ENCODE results near the gene SMPD3. TPM values are rescaled to one million over a fixed set of nuclear protein-coding genes. Genes with fewer than 3 reads are reported as not detected.

The SMPD3 gene
- total and polyA plus RNA-seq, 2 of the 4 experiments (the other 2 are of a cell fraction) = not detected

- no peak overlapping the region for H3K9ac ChIP-seq (ENCODE audit: low read depth, low read length)
- no peak overlapping the region for H2BK120ac ChIP-seq (ENCODE audit: low read depth, low read length)
- no peak overlapping the region for H4K91ac ChIP-seq (ENCODE audit: insufficient read depth, low read depth, low read length)
- intact Hi-C loops (cut with micrococcal nuclease) = no loop called here
- H2BK5ac ChIP-seq (ENCODE audit: low read depth, low read length, poor library complexity, severe bottlenecking) = no peak overlapping the region
- in situ Hi-C loops (cut with MboI; ENCODE audit: low sequenced_read_pairs) = no loop called here
- no peak overlapping the region for H4K5ac ChIP-seq (ENCODE audit: low read depth, low read length)
- H4K8ac ChIP-seq (ENCODE audit: low read depth in 2 of 2, low read length in 2 of 2) = no peak overlapping the region
- H3K23ac ChIP-seq (ENCODE audit: low read depth, low read length) = no peak overlapping the region
- H3K27me3 ChIP-seq (ENCODE audit: control insufficient read depth, insufficient read depth, low read length) = peaks cover 53% of the 10 kb centered on the region
- H3K36me3 ChIP-seq (ENCODE audit: control insufficient read depth, insufficient read depth, low read length) = no peaks in the 10 kb centered on the region
- H3K56ac ChIP-seq (ENCODE audit: extremely low read depth, insufficient read depth, low read length) = no peak overlapping the region
- no peaks in the 10 kb centered on the region for H4K20me1 ChIP-seq (ENCODE audit: insufficient read depth, low read length)
- H3K4me3 ChIP-seq (ENCODE audit: insufficient read depth, low read depth, low read length) = no peak overlapping the region
- no peak overlapping the region for H3K27ac ChIP-seq (ENCODE audit: insufficient read depth, low read length)
- no peak overlapping the region for H2AK5ac ChIP-seq (ENCODE audit: low read depth, low read length)
- no peak overlapping the region for H3K14ac ChIP-seq (replicated peaks; ENCODE audit: low read depth, low read length)
- H3K4me1 ChIP-seq (ENCODE audit: control insufficient read depth, insufficient read depth, low read length) = no peaks in the 10 kb centered on the region
- no peak overlapping the region for H3K4ac ChIP-seq (ENCODE audit: low read depth, low read length)
- no peak overlapping the region for H2BK15ac ChIP-seq (ENCODE audit: low read depth, low read length)
- 10% methylated on average over 1 of the region's 9 CpGs; no CpG with 5 or more reads in 1 of the 2 experiments for WGBS, 2 experiments (ENCODE audit: extremely low coverage in 2 of 2, insufficient read length in 1 of 2)
- no peak overlapping the region for H3K4me2 ChIP-seq (ENCODE audit: low read depth, low read length)
- no peaks in the 10 kb centered on the region for H3K9me1 ChIP-seq (ENCODE audit: insufficient read depth, low read length)
- H2AK9ac ChIP-seq (replicated peaks; ENCODE audit: low read depth, low read length, poor library complexity) = no peak overlapping the region
- no peak for ATAC-seq (ENCODE audit: low read depth)
- no peaks in the 10 kb centered on the region for H3K79me1 ChIP-seq (ENCODE audit: low read depth in 1 of 2, low read length in 2 of 2)
- no peak overlapping the region for H2AFZ ChIP-seq (replicated peaks; ENCODE audit: low read length, poor library complexity)
- no peak overlapping the region for H2BK20ac ChIP-seq (ENCODE audit: low read depth, low read length)
- TF ChIP-seq CEBPB (IDR thresholded peaks at IDR 0.05; ENCODE audit: low read depth, low read length) = no peak
- no peak for TF ChIP-seq RFX5 (IDR thresholded peaks at IDR 0.05; ENCODE audit: low read depth, low read length)
- TF ChIP-seq BHLHE40 (IDR thresholded peaks at IDR 0.05; ENCODE audit: low read depth, low read length) = no peak
- TF ChIP-seq, protein P1, sequence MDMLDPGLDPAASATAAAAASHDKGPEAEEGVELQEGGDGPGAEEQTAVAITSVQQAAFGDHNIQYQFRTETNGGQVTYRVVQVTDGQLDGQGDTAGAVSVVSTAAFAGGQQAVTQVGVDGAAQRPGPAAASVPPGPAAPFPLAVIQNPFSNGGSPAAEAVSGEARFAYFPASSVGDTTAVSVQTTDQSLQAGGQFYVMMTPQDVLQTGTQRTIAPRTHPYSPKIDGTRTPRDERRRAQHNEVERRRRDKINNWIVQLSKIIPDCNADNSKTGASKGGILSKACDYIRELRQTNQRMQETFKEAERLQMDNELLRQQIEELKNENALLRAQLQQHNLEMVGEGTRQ (IDR thresholded peaks at IDR 0.05; ENCODE audit: low read depth, low read length) = no peak
- no peak for TF ChIP-seq POLR2A (IDR thresholded peaks at IDR 0.05; ENCODE audit: low read depth, low read length)
- CTCF ChIA-PET = interaction anchor here (1.4 kb wide), 1 partner anchor 136 kb away, joined by 5 read pairs; no protein-coding TSS in a partner anchor
- H3K9me3 ChIP-seq (ENCODE audit: control insufficient read depth, insufficient read depth, low read length) = no peaks in the 10 kb centered on the region
- dilution Hi-C loops (cut with HindIII; ENCODE audit: low sequenced_read_pairs, unreplicated experiment) = no loop called here
- POLR2A ChIA-PET (ENCODE audit: unreplicated experiment) = no interaction called here
- no peak for DNase-seq
- BruUV-seq (replicated peaks) = no TSS peak
- H3K18ac ChIP-seq (ENCODE audit: low read depth, low read length) = no peak overlapping the region
Measured at GRCh38 chr16:68374961-68375660, 73.2 kb downstream of the SMPD3 start.

All from IMR-90 (cell line).